CD4-positive, alpha-beta T cell (primary cell): ENCODE results near the gene HOXA13. TPM values are rescaled to one million over a fixed set of nuclear protein-coding genes. Genes with fewer than 3 reads are reported as not detected.
A peak's percentile ranks its signal among the peaks of the same experiment; 100 is the strongest.

Experiments used
- ATAC-seq: fragments of 200-7000 bp; cut with Tn5 transposase; one replicate; pipeline ENCODE4 v1.10.0; 2022; ENCODE audit warnings: mild to moderate bottlenecking; ENCODE audit not compliant: poor library complexity
- CTCF ChIA-PET: fragments of 350-600 bp; sonication (Branson Sonifier 250); formaldehyde crosslinking; loops from one replicate; lab custom pipeline; 2021; ENCODE audit warnings: antibody characterized with exemption, inconsistent platforms; lab: Charles Lee
- POLR2A ChIA-PET: fragments of 350-600 bp; sonication (Branson Sonifier 250); formaldehyde crosslinking; loops from one replicate; lab custom pipeline; 2021; ENCODE audit warnings: antibody characterized with exemption, inconsistent platforms; lab: Charles Lee
- DNase-seq, 14 experiments: peaks; one replicate each; pipeline ENCODE4 v3.0.0-alpha.2; 2013 to 2020; ENCODE audit warnings: mixed read lengths in 2 of 14
- H3K27ac ChIP-seq, 2 donors: one replicate each; pipeline versions ENCODE4 v1.5.1 to v1.7.0; 2013; ENCODE audit warnings: low read length in 2 of 2, low read depth in 1 of 2, mild to moderate bottlenecking in 1 of 2
- H3K27me3 ChIP-seq, 2 experiments: 1 replicate in 1 of 2; 2 replicates in 1 of 2; pipeline versions ENCODE4 v1.6.1 to v1.7.0; 2013; ENCODE audit warnings: low read length in 2 of 2, control low read depth in 1 of 2, mild to moderate bottlenecking in 1 of 2, moderate library complexity in 1 of 2; ENCODE audit not compliant: insufficient read depth in 2 of 2, control insufficient read depth in 1 of 2
- H3K36me3 ChIP-seq: one replicate; pipeline ENCODE4 v1.6.1; 2013; ENCODE audit warnings: low read length, control low read depth; ENCODE audit not compliant: insufficient read depth
- H3K4me1 ChIP-seq: one replicate; pipeline ENCODE4 v1.6.1; 2013; ENCODE audit warnings: low read length, control low read depth; ENCODE audit not compliant: insufficient read depth
- H3K4me3 ChIP-seq: one replicate; pipeline ENCODE4 v1.5.1; 2013; ENCODE audit warnings: mild to moderate bottlenecking, low read length, moderate library complexity
- H3K9me3 ChIP-seq, 2 experiments: 1 replicate in 1 of 2; 2 replicates in 1 of 2; pipeline versions ENCODE4 v1.6.1 to v1.7.0; 2013; ENCODE audit warnings: low read length in 2 of 2, mild to moderate bottlenecking in 2 of 2, control low read depth in 1 of 2, moderate library complexity in 1 of 2; ENCODE audit not compliant: control insufficient read depth in 1 of 2, insufficient read depth in 1 of 2
- H3K27ac Mint-ChIP-seq: one replicate; pipeline ENCODE4 v1.8.0; 2020; ENCODE audit warnings: mixed read lengths
- H3K27me3 Mint-ChIP-seq: one replicate; pipeline ENCODE4 v1.8.0; 2021; ENCODE audit warnings: mixed read lengths
- H3K36me3 Mint-ChIP-seq: one replicate; pipeline ENCODE4 v1.8.0; 2021; ENCODE audit warnings: low read depth, mixed read lengths
- H3K4me1 Mint-ChIP-seq: one replicate; pipeline ENCODE4 v1.8.0; 2021; ENCODE audit warnings: low read depth, mixed read lengths
- H3K4me3 Mint-ChIP-seq: one replicate; pipeline ENCODE4 v1.8.0; 2020; ENCODE audit warnings: mild to moderate bottlenecking, mixed read lengths
- H3K9me3 Mint-ChIP-seq: one replicate; pipeline ENCODE4 v1.8.0; 2020; ENCODE audit warnings: mixed read lengths
- intact Hi-C, 2 experiments: fragments of 100-400 bp; cut with DNase I in 1 of 2; cut with micrococcal nuclease in 1 of 2; formaldehyde crosslinking; loops; one replicate each; pipeline versions ENCODE4 v1.15.1 to v1.9.0; 2023 to 2025; cut with DNase I, micrococcal nuclease
- total RNA-seq, 174 experiments: library from RNA in 2 of 174; stranded (reverse) in 2 of 174; gene quantifications; one replicate each; pipeline ENCODE4 v1.2.3 and lab custom pipeline; 2021 to 2026
- TF ChIP-seq, protein P1 (sequence below): fragments of 200-600 bp; IDR thresholded peaks from one replicate; pipeline ENCODE4 v1.8.0; 2022; ENCODE audit warnings: antibody characterized with exemption, mild to moderate bottlenecking

The HOXA13 gene
- total RNA-seq, 2 experiments from 2014 or later = not detected

DNA sequence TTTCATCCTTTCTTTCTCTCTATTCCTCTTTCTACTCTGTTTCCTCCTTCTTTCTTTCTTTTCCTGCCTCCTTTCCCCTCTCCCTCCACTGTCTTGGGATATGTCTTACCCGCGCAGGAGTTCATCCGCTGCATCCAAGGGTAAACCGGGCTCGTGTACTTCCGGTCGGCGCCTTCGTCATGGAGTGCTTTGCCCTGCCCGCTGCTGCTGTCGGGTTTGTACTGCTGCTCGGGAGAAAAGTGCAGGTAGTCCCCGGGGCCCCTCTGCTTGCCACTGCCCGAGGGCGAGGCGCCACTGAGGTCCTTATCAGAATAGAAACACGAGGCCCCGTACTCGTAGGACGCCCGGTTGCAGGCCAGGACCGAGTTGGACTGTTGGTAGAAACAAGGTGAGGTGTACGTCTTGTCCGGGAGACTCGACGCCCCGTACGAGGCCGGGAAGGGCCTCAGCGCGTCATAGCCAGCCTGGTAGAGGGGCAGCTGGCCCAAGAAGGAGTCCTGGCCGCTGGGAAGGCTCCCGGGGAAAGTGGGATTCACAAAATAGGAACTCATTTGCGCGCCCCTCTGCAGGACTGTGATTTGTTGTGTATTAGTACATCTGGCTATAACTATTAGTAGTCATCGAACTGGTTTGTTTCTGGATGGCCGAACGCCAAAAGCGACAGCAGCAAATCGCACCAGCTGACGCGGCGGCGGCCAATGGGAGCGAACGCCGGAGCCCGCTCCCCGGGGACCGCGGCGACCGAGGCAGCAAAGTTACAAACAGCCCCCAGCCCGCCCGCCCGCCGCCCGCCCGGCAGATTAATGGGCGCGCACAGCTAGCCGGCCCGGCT is 52.5 kb downstream of the HOXA13 start, which contains the start of gene HOXA6:
TSS of gene HOXA6 (minus strand) at position 576 of the 832 bp plus-strand sequence. CDS start at position 551, 25 bp downstream.
- ChIA-PET CTCF (interaction anchor here (1.6 to 4.0 kb wide), 2 partner anchors 13 to 15 kb away, joined by 5 to 51 read pairs; no protein-coding TSS in a partner anchor), POLR2A (interaction anchor here (0.9 kb wide), 1 partner anchor 19 kb away, joined by 3 read pairs; no protein-coding TSS in a partner anchor)
- DNase-seq = peak in 2 of 14 experiments; percentile 15 to 31
- Histone ChIP-seq H3K36me3 (no peaks in the 10 kb centered on the region), H3K4me3 (no peak within 1 kb of the TSS), H3K9me3 (peaks cover 0 to 59% of the 10 kb centered on the region in 2 experiments), H3K4me1 (peaks cover 37% of the 10 kb centered on the region), H3K27ac (no peak within 1 kb of the TSS), H3K27me3 (peaks cover 66 to 82% of the 10 kb centered on the region in 2 experiments)
- H3K4me3 Mint-ChIP-seq = peak within 1 kb of the TSS; percentile 65
- H3K27ac Mint-ChIP-seq = no peak within 1 kb of the TSS
- H3K4me1 Mint-ChIP-seq = peaks cover 31% of the 10 kb centered on the region
- H3K27me3 Mint-ChIP-seq = peaks cover 81% of the 10 kb centered on the region
- no peaks in the 10 kb centered on the region for H3K9me3 Mint-ChIP-seq
- ATAC-seq = no peak
- TF ChIP-seq, protein P1, sequence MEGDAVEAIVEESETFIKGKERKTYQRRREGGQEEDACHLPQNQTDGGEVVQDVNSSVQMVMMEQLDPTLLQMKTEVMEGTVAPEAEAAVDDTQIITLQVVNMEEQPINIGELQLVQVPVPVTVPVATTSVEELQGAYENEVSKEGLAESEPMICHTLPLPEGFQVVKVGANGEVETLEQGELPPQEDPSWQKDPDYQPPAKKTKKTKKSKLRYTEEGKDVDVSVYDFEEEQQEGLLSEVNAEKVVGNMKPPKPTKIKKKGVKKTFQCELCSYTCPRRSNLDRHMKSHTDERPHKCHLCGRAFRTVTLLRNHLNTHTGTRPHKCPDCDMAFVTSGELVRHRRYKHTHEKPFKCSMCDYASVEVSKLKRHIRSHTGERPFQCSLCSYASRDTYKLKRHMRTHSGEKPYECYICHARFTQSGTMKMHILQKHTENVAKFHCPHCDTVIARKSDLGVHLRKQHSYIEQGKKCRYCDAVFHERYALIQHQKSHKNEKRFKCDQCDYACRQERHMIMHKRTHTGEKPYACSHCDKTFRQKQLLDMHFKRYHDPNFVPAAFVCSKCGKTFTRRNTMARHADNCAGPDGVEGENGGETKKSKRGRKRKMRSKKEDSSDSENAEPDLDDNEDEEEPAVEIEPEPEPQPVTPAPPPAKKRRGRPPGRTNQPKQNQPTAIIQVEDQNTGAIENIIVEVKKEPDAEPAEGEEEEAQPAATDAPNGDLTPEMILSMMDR = no peak
- no peaks in the 10 kb centered on the region for H3K36me3 Mint-ChIP-seq
- intact Hi-C loops = no loop called here

DNA sequence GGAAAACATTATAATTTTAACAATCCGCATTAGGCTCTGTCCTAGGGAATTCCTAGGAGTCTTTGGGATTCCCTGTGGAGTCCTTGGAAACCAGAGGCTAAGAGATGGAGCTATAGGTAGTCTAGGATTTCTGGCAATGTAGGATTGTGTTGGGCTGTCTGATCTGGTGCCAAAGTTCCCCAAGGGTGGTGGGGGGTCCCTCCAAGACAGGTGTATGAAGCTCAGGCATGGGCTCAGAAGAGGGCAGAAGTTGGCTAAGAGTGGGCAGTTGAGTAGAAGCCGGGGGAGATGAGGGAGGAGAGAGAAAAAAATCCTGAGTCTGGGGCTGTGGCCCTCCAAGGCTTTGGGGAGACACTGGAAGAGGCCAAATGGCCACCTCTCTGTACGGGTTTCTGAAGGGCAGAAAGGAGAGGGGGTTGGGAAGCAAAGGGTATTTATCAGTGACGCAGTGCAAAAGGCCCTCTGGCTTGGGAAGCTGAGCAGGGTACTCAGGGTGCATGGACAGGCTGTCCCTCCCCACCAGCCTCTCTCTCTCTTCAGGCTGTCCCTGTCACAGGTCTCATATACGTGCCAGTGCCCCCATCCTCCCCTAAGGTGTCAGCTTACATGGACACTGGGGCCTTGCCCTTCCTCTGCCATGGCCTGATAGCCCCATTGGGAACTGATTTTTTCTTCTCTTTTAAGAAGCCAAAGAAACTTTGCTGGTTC is 53.2 kb downstream of the HOXA13 start:
- H3K4me3 ChIP-seq = no peak overlapping the region
- Mint-ChIP-seq H3K4me3 (no peak overlapping the region), H3K27ac (no peak overlapping the region)

DNA sequence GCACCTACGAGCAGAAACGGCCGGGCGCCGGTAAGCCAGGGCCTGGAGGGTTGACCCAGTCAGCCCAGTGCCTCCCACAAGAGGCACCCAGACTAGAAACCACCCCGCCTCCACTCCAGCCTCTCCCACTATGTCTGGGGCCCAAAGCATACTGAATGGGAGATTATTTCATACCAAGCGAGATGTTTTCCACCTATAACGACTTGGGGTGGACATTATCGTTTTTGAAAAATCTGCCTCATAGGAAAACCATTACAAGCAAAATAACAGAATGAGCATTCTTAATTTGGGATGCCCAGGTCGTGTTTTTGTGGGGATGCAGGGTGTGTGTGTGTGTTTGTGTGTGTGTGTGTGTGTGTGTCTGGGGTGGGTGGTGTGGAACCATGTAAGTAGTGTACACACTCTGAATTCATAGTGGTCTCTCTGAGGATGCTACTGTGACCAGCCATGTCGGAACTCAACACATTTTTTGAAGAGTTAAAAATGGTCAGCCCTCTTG is 53.9 kb downstream of the HOXA13 start:
- ATAC-seq (no peak), DNase-seq (no peak)
- TF ChIP-seq, protein P1 = no peak
- Mint-ChIP-seq H3K27ac (no peak overlapping the region), H3K36me3 (no peaks in the 10 kb centered on the region), H3K4me3 (no peak overlapping the region), H3K4me1 (peaks cover 16% of the 10 kb centered on the region), H3K9me3 (no peaks in the 10 kb centered on the region), H3K27me3 (peaks cover 81% of the 10 kb centered on the region)
- Histone ChIP-seq H3K4me1 (peaks cover 23% of the 10 kb centered on the region), H3K36me3 (no peaks in the 10 kb centered on the region), H3K27me3 (peaks cover 51 to 79% of the 10 kb centered on the region in 2 experiments), H3K4me3 (no peak overlapping the region), H3K9me3 (peaks cover 0 to 52% of the 10 kb centered on the region in 2 experiments), H3K27ac (no peak overlapping the region)
- POLR2A ChIA-PET = no interaction called here
- intact Hi-C loops = no loop called here
- CTCF ChIA-PET = interaction anchor here (1.6 kb wide), 1 partner anchor 15 kb away, joined by 5 read pairs; no protein-coding TSS in a partner anchor

More for the DNA sequence above, 53.2 kb downstream of the HOXA13 start:
- Histone ChIP-seq H3K4me1 (peaks cover 29% of the 10 kb centered on the region), H3K27me3 (peaks cover 58 to 82% of the 10 kb centered on the region in 2 experiments), H3K36me3 (no peaks in the 10 kb centered on the region), H3K9me3 (peaks cover 0 to 57% of the 10 kb centered on the region in 2 experiments), H3K27ac (no peak overlapping the region)
- intact Hi-C loops = no loop called here
- TF ChIP-seq, protein P1 = no peak
- no peaks in the 10 kb centered on the region for H3K36me3 Mint-ChIP-seq
- H3K4me1 Mint-ChIP-seq = peaks cover 23% of the 10 kb centered on the region
- H3K9me3 Mint-ChIP-seq = no peaks in the 10 kb centered on the region
- DNase-seq = no peak
- ChIA-PET CTCF (interaction anchor here (1.6 kb wide), 1 partner anchor 14 kb away, joined by 5 read pairs; no protein-coding TSS in a partner anchor), POLR2A (no interaction called here)
- H3K27me3 Mint-ChIP-seq = peaks cover 81% of the 10 kb centered on the region
- no peak for ATAC-seq
